IMR-90 (cell line): ENCODE results near the gene CD164L2. TPM values are rescaled to one million over a fixed set of nuclear protein-coding genes. Genes with fewer than 3 reads are reported as not detected.

Experiments used
- ATAC-seq: fragments of 200-7000 bp; cut with Tn5 transposase; 2 replicates; pipeline ENCODE4 v1.9.1; 2020; ENCODE audit warnings: low read depth, mild to moderate bottlenecking, moderate library complexity
- BruUV-seq: library from RNA; stranded (reverse); fragments of 400-500 nt; replicated peaks from 2 replicates; lab custom pipeline; 2021; lab: Mats Ljungman, UMichigan
- CTCF ChIA-PET: fragments of 300-600 bp; formaldehyde crosslinking; extraction: SDS; loops from one replicate; lab custom pipeline; 2021; ENCODE audit warnings: antibody characterized with exemption; lab: Yijun Ruan, JAX
- POLR2A ChIA-PET: fragments of 300-600 bp; sonication (Branson Sonifier 250); formaldehyde crosslinking; loops from one replicate; lab custom pipeline; 2022; ENCODE audit warnings: antibody characterized with exemption; ENCODE audit not compliant: unreplicated experiment; lab: Charles Lee
- DNase-seq: peaks from one replicate; pipeline ENCODE4 v3.0.0; 2013
- H2AFZ ChIP-seq: replicated peaks from 2 replicates; pipeline ENCODE3; 2013; ENCODE audit warnings: low read length, mild to moderate bottlenecking; ENCODE audit not compliant: poor library complexity
- H2AK5ac ChIP-seq: 2 replicates; pipeline ENCODE4 v1.6.1; 2013; ENCODE audit warnings: low read depth, low read length, inconsistent platforms
- H2AK9ac ChIP-seq: replicated peaks from 2 replicates; pipeline ENCODE3; 2013; ENCODE audit warnings: mild to moderate bottlenecking, low read depth, low read length, moderate library complexity; ENCODE audit not compliant: poor library complexity
- H2BK120ac ChIP-seq: 2 replicates; pipeline ENCODE4 v1.6.1; 2013; ENCODE audit warnings: low read depth, low read length, inconsistent platforms
- H2BK15ac ChIP-seq: 3 replicates; pipeline ENCODE4 v1.6.1; 2013; ENCODE audit warnings: low read depth, low read length, inconsistent platforms
- H2BK20ac ChIP-seq: 2 replicates; pipeline ENCODE4 v1.6.1; 2013; ENCODE audit warnings: low read depth, mild to moderate bottlenecking, inconsistent platforms, low read length, moderate library complexity
- H2BK5ac ChIP-seq: 2 replicates; pipeline ENCODE4 v1.6.1; 2013; ENCODE audit warnings: mild to moderate bottlenecking, low read depth, low read length, inconsistent platforms; ENCODE audit not compliant: poor library complexity, severe bottlenecking
- H3K14ac ChIP-seq: replicated peaks from 2 replicates; pipeline ENCODE4 v1.6.1; 2013; ENCODE audit warnings: low read depth, low read length, inconsistent platforms
- H3K18ac ChIP-seq: 2 replicates; pipeline ENCODE4 v1.6.1; 2013; ENCODE audit warnings: low read depth, low read length, control low read depth
- H3K23ac ChIP-seq: 2 replicates; pipeline ENCODE4 v1.6.1; 2013; ENCODE audit warnings: low read depth, low read length, inconsistent platforms
- H3K27ac ChIP-seq: 2 replicates; pipeline ENCODE4 v1.5.1; 2013; ENCODE audit warnings: mild to moderate bottlenecking, control low read depth, low read length; ENCODE audit not compliant: insufficient read depth
- H3K27me3 ChIP-seq: 2 replicates; pipeline ENCODE4 v1.6.1; 2013; ENCODE audit warnings: low read length; ENCODE audit not compliant: control insufficient read depth, insufficient read depth
- H3K36me3 ChIP-seq: 2 replicates; pipeline ENCODE4 v1.6.1; 2013; ENCODE audit warnings: low read length, mixed read lengths; ENCODE audit not compliant: control insufficient read depth, insufficient read depth
- H3K4ac ChIP-seq: 2 replicates; pipeline ENCODE4 v1.6.1; 2013; ENCODE audit warnings: low read depth, low read length, inconsistent platforms
- H3K4me1 ChIP-seq: 2 replicates; pipeline ENCODE4 v1.6.1; 2013; ENCODE audit warnings: low read length, mixed read lengths; ENCODE audit not compliant: control insufficient read depth, insufficient read depth
- H3K4me2 ChIP-seq: 2 replicates; pipeline ENCODE4 v1.6.1; 2013; ENCODE audit warnings: low read depth, mild to moderate bottlenecking, control low read depth, low read length, moderate library complexity
- H3K4me3 ChIP-seq: 2 replicates; pipeline ENCODE4 v1.5.1; 2013; ENCODE audit warnings: low read depth, mild to moderate bottlenecking, control low read depth, low read length, moderate library complexity; ENCODE audit not compliant: insufficient read depth
- H3K56ac ChIP-seq: 2 replicates; pipeline ENCODE4 v1.6.1; 2013; ENCODE audit warnings: low read length, inconsistent platforms; ENCODE audit not compliant: insufficient read depth; ENCODE audit errors: extremely low read depth
- H3K79me1 ChIP-seq, 2 experiments: 2 replicates each; pipeline ENCODE4 v1.6.1; 2013; ENCODE audit warnings: low read length in 2 of 2, inconsistent platforms in 1 of 2, low read depth in 1 of 2
- H3K9ac ChIP-seq: 2 replicates; pipeline ENCODE4 v1.6.1; 2013; ENCODE audit warnings: low read depth, low read length, control low read depth
- H3K9me1 ChIP-seq: 2 replicates; pipeline ENCODE4 v1.6.1; 2013; ENCODE audit warnings: low read length, inconsistent platforms; ENCODE audit not compliant: insufficient read depth
- H3K9me3 ChIP-seq: 2 replicates; pipeline ENCODE4 v1.6.1; 2013; ENCODE audit warnings: low read length; ENCODE audit not compliant: control insufficient read depth, insufficient read depth
- H4K20me1 ChIP-seq: 2 replicates; pipeline ENCODE4 v1.6.1; 2013; ENCODE audit warnings: low read length, inconsistent platforms; ENCODE audit not compliant: insufficient read depth
- H4K5ac ChIP-seq: 2 replicates; pipeline ENCODE4 v1.6.1; 2013; ENCODE audit warnings: mild to moderate bottlenecking, low read depth, low read length, control low read depth
- H4K8ac ChIP-seq, 2 experiments: 2 replicates each; pipeline ENCODE4 v1.6.1; 2013; ENCODE audit warnings: low read depth in 2 of 2, low read length in 2 of 2, control low read depth in 1 of 2, inconsistent platforms in 1 of 2
- H4K91ac ChIP-seq: 2 replicates; pipeline ENCODE4 v1.6.1; 2013; ENCODE audit warnings: low read depth, low read length, inconsistent platforms; ENCODE audit not compliant: insufficient read depth
- BHLHE40 ChIP-seq: fragments of 150-350 bp; IDR thresholded peaks from 2 replicates; pipeline ENCODE4 v1.6.1; 2016; ENCODE audit warnings: mild to moderate bottlenecking, low read depth, low read length
- CEBPB ChIP-seq: IDR thresholded peaks from 2 replicates; pipeline ENCODE4 v1.6.1; 2012; ENCODE audit warnings: low read depth, low read length, improper control_type of control experiment
- MAZ ChIP-seq: IDR thresholded peaks from 2 replicates; pipeline ENCODE4 v1.6.1; 2012; ENCODE audit warnings: low read depth, mild to moderate bottlenecking, low read length, improper control_type of control experiment, moderate library complexity, borderline replicate concordance
- MXI1 ChIP-seq: IDR thresholded peaks from 2 replicates; pipeline ENCODE4 v1.6.1; 2012; ENCODE audit warnings: low read depth, mild to moderate bottlenecking, low read length, moderate library complexity, borderline replicate concordance
- NFE2L2 ChIP-seq: fragments of 150-350 bp; IDR thresholded peaks from 2 replicates; pipeline ENCODE4 v1.6.1; 2016; ENCODE audit warnings: low read depth, mild to moderate bottlenecking, low read length
- RAD21 ChIP-seq: IDR thresholded peaks from 2 replicates; pipeline ENCODE4 v1.6.1; 2012; ENCODE audit warnings: low read length, improper control_type of control experiment
- RCOR1 ChIP-seq: IDR thresholded peaks from 2 replicates; pipeline ENCODE4 v1.6.1; 2012; ENCODE audit warnings: mild to moderate bottlenecking, low read length, improper control_type of control experiment; ENCODE audit not compliant: insufficient replicate concordance
- SMC3 ChIP-seq: fragments of 150-350 bp; IDR thresholded peaks from 2 replicates; pipeline ENCODE4 v1.6.1; 2016; ENCODE audit warnings: low read depth, mild to moderate bottlenecking, antibody characterized with exemption, low read length, moderate library complexity
- WGBS, 2 experiments: methylation state at CpG; one replicate each; pipeline versions ENCODE4 v1.1.5 to v1.1.7; 2013; ENCODE audit warnings: missing lambda C conversion rate in 2 of 2; ENCODE audit not compliant: insufficient read length in 1 of 2; ENCODE audit errors: extremely low coverage in 2 of 2; 5-methylcytosine and 5-hydroxymethylcytosine counted together
- dilution Hi-C: fragments of 300-500 bp; cut with HindIII; formaldehyde crosslinking; loops from one replicate; pipeline ENCODE4 v1.14.3; 2018; ENCODE audit warnings: low sequenced_read_pairs; ENCODE audit not compliant: unreplicated experiment
- in situ Hi-C: fragments of 300-500 bp; cut with MboI; formaldehyde crosslinking; loops from 3 replicates; pipeline ENCODE4 v1.14.3; 2019; ENCODE audit warnings: low sequenced_read_pairs, inconsistent platforms, mixed read lengths
- intact Hi-C: fragments of 100-400 bp; cut with micrococcal nuclease; formaldehyde crosslinking; loops from 2 replicates; pipeline ENCODE4 v1.10.0; 2022
- polyA plus RNA-seq, 3 experiments: library from polyadenylated mRNA; depleted of rRNA; stranded (reverse); fragments of >200 nt; gene quantifications; 2 replicates each; pipeline ENCODE4 v1.2.3, GENCODE V29; 2012; ENCODE audit warnings: low replicate concordance in 1 of 3
- total RNA-seq: library from RNA; depleted of rRNA; stranded (reverse); fragments of >200 nt; gene quantifications from 2 replicates; pipeline ENCODE4 v1.2.3, GENCODE V29; 2012
- TF ChIP-seq, protein P1 (sequence below): conservative IDR thresholded peaks from 2 replicates; pipeline ENCODE4 v1.5.1; 2012; ENCODE audit warnings: mild to moderate bottlenecking, low read depth, low read length, improper control_type of control experiment

The CD164L2 gene
- total and polyA plus RNA-seq, 2 of the 4 experiments (the other 2 are of a cell fraction) = not detected

- no peaks in the 10 kb centered on the region for H3K27me3 ChIP-seq
- CTCF ChIA-PET = no interaction called here
Measured at GRCh38 chr1:27336756-27337155, 46.4 kb downstream of the CD164L2 start.

More at GRCh38 chr1:27336756-27337155, 46.4 kb downstream of the CD164L2 start:
- peaks cover 0 to 10% of the 10 kb centered on the region in 2 experiments; a peak in 2 of 4 replicates for H3K79me1 ChIP-seq
- no peak overlapping the region for H3K14ac ChIP-seq
- H3K18ac ChIP-seq = no peak overlapping the region
- ATAC-seq (no peak), DNase-seq (no peak)
- H4K8ac ChIP-seq = no peak overlapping the region
- H2AFZ ChIP-seq = peak overlapping the region; percentile 33
- POLR2A ChIA-PET = no interaction called here
- no peak overlapping the region for H2BK120ac ChIP-seq
- no peak overlapping the region for H2AK5ac ChIP-seq
- no peaks in the 10 kb centered on the region for H3K9me3 ChIP-seq
- no peak overlapping the region for H4K91ac ChIP-seq
- no peak overlapping the region for H3K4ac ChIP-seq
- H3K36me3 ChIP-seq = peaks cover 43% of the 10 kb centered on the region
- H2BK15ac ChIP-seq = no peak overlapping the region
- no peak overlapping the region for H3K23ac ChIP-seq
- H3K4me3 ChIP-seq = no peak overlapping the region
- H4K5ac ChIP-seq = no peak overlapping the region
- TF ChIP-seq CEBPB (no peak), SMC3 (no peak), MXI1 (no peak), NFE2L2 (no peak), MAZ (no peak), RAD21 (no peak), RCOR1 (no peak), BHLHE40 (no peak)
- TF ChIP-seq, protein P1, sequence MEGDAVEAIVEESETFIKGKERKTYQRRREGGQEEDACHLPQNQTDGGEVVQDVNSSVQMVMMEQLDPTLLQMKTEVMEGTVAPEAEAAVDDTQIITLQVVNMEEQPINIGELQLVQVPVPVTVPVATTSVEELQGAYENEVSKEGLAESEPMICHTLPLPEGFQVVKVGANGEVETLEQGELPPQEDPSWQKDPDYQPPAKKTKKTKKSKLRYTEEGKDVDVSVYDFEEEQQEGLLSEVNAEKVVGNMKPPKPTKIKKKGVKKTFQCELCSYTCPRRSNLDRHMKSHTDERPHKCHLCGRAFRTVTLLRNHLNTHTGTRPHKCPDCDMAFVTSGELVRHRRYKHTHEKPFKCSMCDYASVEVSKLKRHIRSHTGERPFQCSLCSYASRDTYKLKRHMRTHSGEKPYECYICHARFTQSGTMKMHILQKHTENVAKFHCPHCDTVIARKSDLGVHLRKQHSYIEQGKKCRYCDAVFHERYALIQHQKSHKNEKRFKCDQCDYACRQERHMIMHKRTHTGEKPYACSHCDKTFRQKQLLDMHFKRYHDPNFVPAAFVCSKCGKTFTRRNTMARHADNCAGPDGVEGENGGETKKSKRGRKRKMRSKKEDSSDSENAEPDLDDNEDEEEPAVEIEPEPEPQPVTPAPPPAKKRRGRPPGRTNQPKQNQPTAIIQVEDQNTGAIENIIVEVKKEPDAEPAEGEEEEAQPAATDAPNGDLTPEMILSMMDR = no peak
- BruUV-seq = no TSS peak
- in situ Hi-C loops (no loop called here), dilution Hi-C loops (no loop called here), intact Hi-C loops (no loop called here)
- H3K27ac ChIP-seq = no peak overlapping the region
- no peak overlapping the region for H2BK5ac ChIP-seq
- no peak overlapping the region for H3K4me2 ChIP-seq
- peaks cover 13% of the 10 kb centered on the region for H4K20me1 ChIP-seq
- H3K9me1 ChIP-seq = peaks cover 7% of the 10 kb centered on the region; the same call in 1 of the 2 replicates
- H2AK9ac ChIP-seq = peak overlapping the region; percentile 3
- peaks cover 9% of the 10 kb centered on the region for H3K4me1 ChIP-seq
- H2BK20ac ChIP-seq = no peak overlapping the region
- no CpG with 5 or more reads among the region's 5 CpGs for WGBS, 2 experiments
- H3K9ac ChIP-seq = no peak overlapping the region
- H3K56ac ChIP-seq = no peak overlapping the region
